Liver (tissue), 9 donors: ENCODE results near the gene LGALS12. TPM values are rescaled to one million over a fixed set of nuclear protein-coding genes. Genes with fewer than 3 reads are reported as not detected.

Experiments used
- DNase-seq: peaks from one replicate; pipeline ENCODE4 v3.0.0-alpha.2; 2017; ENCODE audit warnings: low spot score
- H3K27ac ChIP-seq, 2 donors: one replicate each; pipeline ENCODE4 v1.7.0; 2013; ENCODE audit warnings: inconsistent platforms in 2 of 2, low read length in 2 of 2, control low read depth in 1 of 2, low read depth in 1 of 2, mild to moderate bottlenecking in 1 of 2
- H3K27me3 ChIP-seq, 4 donors: one replicate each; pipeline versions ENCODE4 v1.6.1 to v1.7.0; 2013; ENCODE audit warnings: low read length in 3 of 4, inconsistent platforms in 1 of 4, mild to moderate bottlenecking in 1 of 4, moderate library complexity in 1 of 4; ENCODE audit not compliant: control insufficient read depth in 4 of 4, insufficient read depth in 4 of 4
- H3K36me3 ChIP-seq, 4 donors: one replicate each; pipeline versions ENCODE4 v1.6.1 to v1.7.0; 2013; ENCODE audit warnings: low read length in 3 of 4, mild to moderate bottlenecking in 3 of 4, low read depth in 1 of 4, moderate library complexity in 1 of 4; ENCODE audit not compliant: control insufficient read depth in 4 of 4, insufficient read depth in 3 of 4
- H3K4me1 ChIP-seq, 4 donors: one replicate each; pipeline versions ENCODE4 v1.6.1 to v1.7.0; 2013; ENCODE audit warnings: low read length in 3 of 4, mild to moderate bottlenecking in 3 of 4, moderate library complexity in 1 of 4; ENCODE audit not compliant: control insufficient read depth in 4 of 4, insufficient read depth in 4 of 4
- H3K4me3 ChIP-seq, 3 donors: one replicate each; pipeline versions ENCODE4 v1.6.1 to v1.7.0; 2013; ENCODE audit warnings: low read length in 3 of 3, control low read depth in 1 of 3, low read depth in 1 of 3, mild to moderate bottlenecking in 1 of 3
- H3K9ac ChIP-seq, 2 donors: one replicate each; pipeline ENCODE4 v1.7.0; 2013; ENCODE audit warnings: low read length in 2 of 2, mild to moderate bottlenecking in 2 of 2, moderate library complexity in 2 of 2, control low read depth in 1 of 2, low read depth in 1 of 2
- H3K9me3 ChIP-seq, 4 donors: one replicate each; pipeline versions ENCODE4 v1.6.1 to v1.7.0; 2013; ENCODE audit warnings: low read length in 3 of 4; ENCODE audit not compliant: control insufficient read depth in 4 of 4
- ATF3 ChIP-seq: IDR thresholded peaks from 2 replicates; pipeline ENCODE4 v1.6.1; 2016; ENCODE audit warnings: antibody characterized with exemption
- EGR1 ChIP-seq, 2 donors: IDR thresholded peaks; 2 replicates each; pipeline ENCODE4 v1.6.1; 2016 to 2018; ENCODE audit warnings: antibody characterized with exemption in 2 of 2, low read depth in 2 of 2
- FOXA1 ChIP-seq: IDR thresholded peaks from 2 replicates; pipeline ENCODE4 v1.6.1; 2016; ENCODE audit warnings: antibody characterized with exemption
- FOXA2 ChIP-seq: IDR thresholded peaks from 2 replicates; pipeline ENCODE4 v1.6.1; 2016; ENCODE audit warnings: antibody characterized with exemption
- GABPA ChIP-seq, 2 donors: IDR thresholded peaks in 1 of 2; conservative IDR thresholded peaks in 1 of 2; 2 replicates each; pipeline ENCODE4 v1.6.1; 2016; ENCODE audit warnings: antibody characterized with exemption in 2 of 2, mild to moderate bottlenecking in 1 of 2, moderate library complexity in 1 of 2
- HNF4A ChIP-seq, 2 donors: conservative IDR thresholded peaks; 2 replicates each; pipeline ENCODE4 v1.6.1; 2016; ENCODE audit warnings: antibody characterized with exemption in 2 of 2, mild to moderate bottlenecking in 2 of 2
- HNF4G ChIP-seq: IDR thresholded peaks from 2 replicates; pipeline ENCODE4 v1.6.1; 2016; ENCODE audit warnings: antibody characterized with exemption
- JUND ChIP-seq, 2 donors: IDR thresholded peaks; 2 replicates each; pipeline ENCODE4 v1.6.1; 2016; ENCODE audit warnings: antibody characterized with exemption in 2 of 2
- NR2F2 ChIP-seq: IDR thresholded peaks from 2 replicates; pipeline ENCODE4 v1.6.1; 2016; ENCODE audit warnings: antibody characterized with exemption
- RXRA ChIP-seq, 2 donors: IDR thresholded peaks; 2 replicates each; pipeline ENCODE4 v1.6.1; 2017 to 2018; ENCODE audit warnings: antibody characterized with exemption in 2 of 2, mild to moderate bottlenecking in 1 of 2
- SP1 ChIP-seq: IDR thresholded peaks from 2 replicates; pipeline ENCODE4 v1.6.1; 2018; ENCODE audit warnings: antibody characterized with exemption, mild to moderate bottlenecking
- TAF1 ChIP-seq: conservative IDR thresholded peaks from 2 replicates; pipeline ENCODE4 v1.6.1; 2016; ENCODE audit warnings: antibody characterized with exemption, mild to moderate bottlenecking
- YY1 ChIP-seq: IDR thresholded peaks from 2 replicates; pipeline ENCODE4 v1.6.1; 2016; ENCODE audit warnings: antibody characterized with exemption, mild to moderate bottlenecking
- ZBTB33 ChIP-seq: IDR thresholded peaks from 2 replicates; pipeline ENCODE4 v1.6.1; 2016; ENCODE audit warnings: antibody characterized with exemption
- WGBS: extraction: QIAGEN DNeasy Blood & Tissue Kit; methylation state at CpG from one replicate; pipeline ENCODE4 v1.1.7; 2013; 5-methylcytosine and 5-hydroxymethylcytosine counted together
- polyA plus RNA-seq, 2 donors: library from polyadenylated mRNA; stranded (reverse) in 1 of 2; unstranded in 1 of 2; fragments of 200-250 nt in 1 of 2; fragments of >200 nt in 1 of 2; fragmentation: Nextera tagmentation in 1 of 2; extraction: Ambion mirVana in 1 of 2; gene quantifications; one replicate each; pipeline versions ENCODE4 v1.2.1 to v1.2.3, GENCODE V29; 2013 to 2015
- total RNA-seq, 2 donors: library from RNA; depleted of rRNA; stranded (reverse); fragments of >200 nt; gene quantifications; one replicate each; pipeline ENCODE4 v1.2.3, GENCODE V29; 2014
- TF ChIP-seq, protein P1 (sequence below): IDR thresholded peaks from 2 replicates; pipeline ENCODE4 v1.6.1; 2016; ENCODE audit warnings: antibody characterized with exemption, mild to moderate bottlenecking
- TF ChIP-seq, protein P2 (sequence below): IDR thresholded peaks from 2 replicates; pipeline ENCODE4 v1.6.1; 2016; ENCODE audit warnings: antibody characterized with exemption
- donor health status: healthy.
- donor health status: healthy.
- donor health status: healthy.
- donor health status: healthy.
- donor health status: healthy.

Gene LGALS12
- total and polyA plus RNA-seq, 4 donors: 0.03 to 0.98 TPM; not detected in 2

- WGBS: 91% methylated on average over 4 of the region's 4 CpGs
- Histone ChIP-seq H3K4me1 (peaks cover 5 to 16% (median 10%) of the 10 kb centered on the region in 4 donors), H3K9me3 (no peaks in the 10 kb centered on the region), H3K27ac (no peak overlapping the region), H3K36me3 (no peaks in the 10 kb centered on the region), H3K27me3 (no peaks in the 10 kb centered on the region), H3K4me3 (no peak overlapping the region), H3K9ac (no peak overlapping the region)
- no peak for DNase-seq
- TF ChIP-seq, protein P1, sequence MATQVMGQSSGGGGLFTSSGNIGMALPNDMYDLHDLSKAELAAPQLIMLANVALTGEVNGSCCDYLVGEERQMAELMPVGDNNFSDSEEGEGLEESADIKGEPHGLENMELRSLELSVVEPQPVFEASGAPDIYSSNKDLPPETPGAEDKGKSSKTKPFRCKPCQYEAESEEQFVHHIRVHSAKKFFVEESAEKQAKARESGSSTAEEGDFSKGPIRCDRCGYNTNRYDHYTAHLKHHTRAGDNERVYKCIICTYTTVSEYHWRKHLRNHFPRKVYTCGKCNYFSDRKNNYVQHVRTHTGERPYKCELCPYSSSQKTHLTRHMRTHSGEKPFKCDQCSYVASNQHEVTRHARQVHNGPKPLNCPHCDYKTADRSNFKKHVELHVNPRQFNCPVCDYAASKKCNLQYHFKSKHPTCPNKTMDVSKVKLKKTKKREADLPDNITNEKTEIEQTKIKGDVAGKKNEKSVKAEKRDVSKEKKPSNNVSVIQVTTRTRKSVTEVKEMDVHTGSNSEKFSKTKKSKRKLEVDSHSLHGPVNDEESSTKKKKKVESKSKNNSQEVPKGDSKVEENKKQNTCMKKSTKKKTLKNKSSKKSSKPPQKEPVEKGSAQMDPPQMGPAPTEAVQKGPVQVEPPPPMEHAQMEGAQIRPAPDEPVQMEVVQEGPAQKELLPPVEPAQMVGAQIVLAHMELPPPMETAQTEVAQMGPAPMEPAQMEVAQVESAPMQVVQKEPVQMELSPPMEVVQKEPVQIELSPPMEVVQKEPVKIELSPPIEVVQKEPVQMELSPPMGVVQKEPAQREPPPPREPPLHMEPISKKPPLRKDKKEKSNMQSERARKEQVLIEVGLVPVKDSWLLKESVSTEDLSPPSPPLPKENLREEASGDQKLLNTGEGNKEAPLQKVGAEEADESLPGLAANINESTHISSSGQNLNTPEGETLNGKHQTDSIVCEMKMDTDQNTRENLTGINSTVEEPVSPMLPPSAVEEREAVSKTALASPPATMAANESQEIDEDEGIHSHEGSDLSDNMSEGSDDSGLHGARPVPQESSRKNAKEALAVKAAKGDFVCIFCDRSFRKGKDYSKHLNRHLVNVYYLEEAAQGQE: no peak
- TF ChIP-seq ZBTB33 (no peak), YY1 (no peak), TAF1 (no peak), NR2F2 (no peak), RXRA (IDR thresholded peaks at IDR 0.05) (no peak), SP1 (no peak), FOXA1 (no peak), FOXA2 (no peak)
- TF ChIP-seq, protein P2, sequence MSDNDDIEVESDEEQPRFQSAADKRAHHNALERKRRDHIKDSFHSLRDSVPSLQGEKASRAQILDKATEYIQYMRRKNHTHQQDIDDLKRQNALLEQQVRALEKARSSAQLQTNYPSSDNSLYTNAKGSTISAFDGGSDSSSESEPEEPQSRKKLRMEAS: no peak
These were observed 27.1 kb downstream of the LGALS12 start for GRCh38 chr11:63532799-63533475.

GRCh38 chr11:63534076-63534475 lies 28.2 kb downstream of the LGALS12 start:
- no peak for DNase-seq
- no peak overlapping the region for H3K9ac ChIP-seq
- no peak overlapping the region for H3K4me3 ChIP-seq
- no peaks in the 10 kb centered on the region for H3K36me3 ChIP-seq
- no peaks in the 10 kb centered on the region for H3K9me3 ChIP-seq
- no peak for TF ChIP-seq SP1
- peaks cover 9 to 25% (median 16%) of the 10 kb centered on the region in 4 donors for H3K4me1 ChIP-seq
- H3K27me3 ChIP-seq: no peaks in the 10 kb centered on the region
- H3K27ac ChIP-seq: no peak overlapping the region
- 86% methylated on average over 3 of the region's 3 CpGs for WGBS

- peaks cover 9 to 25% (median 16%) of the 10 kb centered on the region in 4 donors for H3K4me1 ChIP-seq
- no peaks in the 10 kb centered on the region for H3K27me3 ChIP-seq
- no peak overlapping the region for H3K27ac ChIP-seq
- no peak for DNase-seq
- 87% methylated on average over 5 of the region's 5 CpGs for WGBS
- no peak overlapping the region for H3K9ac ChIP-seq
- no peak overlapping the region for H3K4me3 ChIP-seq
- TF ChIP-seq FOXA2 (no peak), RXRA (IDR thresholded peaks at IDR 0.05) (no peak), HNF4G (no peak), JUND (IDR thresholded peaks at IDR 0.05) (no peak), GABPA (IDR thresholded peaks at IDR 0.05 in 1 of 2, conservative IDR thresholded peaks at IDR 0.05 in 1 of 2) (no peak), HNF4A (conservative IDR thresholded peaks at IDR 0.05) (no peak), YY1 (no peak), NR2F2 (no peak), ATF3 (no peak), FOXA1 (no peak), EGR1 (IDR thresholded peaks at IDR 0.05; ENCODE audit: low read depth in 2 of 2) (no peak), TAF1 (no peak)
- TF ChIP-seq, protein P1: no peak
- H3K9me3 ChIP-seq: no peaks in the 10 kb centered on the region
- H3K36me3 ChIP-seq: peaks cover 0 to 2% (median 0%) of the 10 kb centered on the region in 4 donors
These were observed 29.1 kb downstream of the LGALS12 start for GRCh38 chr11:63534895-63535461.
